ENCODE results near the gene SMIM30.

GRCh38 chr7:113128031-113128430, 9.7 kb upstream of the SMIM30 start:
- TF ChIP-seq, protein P1, sequence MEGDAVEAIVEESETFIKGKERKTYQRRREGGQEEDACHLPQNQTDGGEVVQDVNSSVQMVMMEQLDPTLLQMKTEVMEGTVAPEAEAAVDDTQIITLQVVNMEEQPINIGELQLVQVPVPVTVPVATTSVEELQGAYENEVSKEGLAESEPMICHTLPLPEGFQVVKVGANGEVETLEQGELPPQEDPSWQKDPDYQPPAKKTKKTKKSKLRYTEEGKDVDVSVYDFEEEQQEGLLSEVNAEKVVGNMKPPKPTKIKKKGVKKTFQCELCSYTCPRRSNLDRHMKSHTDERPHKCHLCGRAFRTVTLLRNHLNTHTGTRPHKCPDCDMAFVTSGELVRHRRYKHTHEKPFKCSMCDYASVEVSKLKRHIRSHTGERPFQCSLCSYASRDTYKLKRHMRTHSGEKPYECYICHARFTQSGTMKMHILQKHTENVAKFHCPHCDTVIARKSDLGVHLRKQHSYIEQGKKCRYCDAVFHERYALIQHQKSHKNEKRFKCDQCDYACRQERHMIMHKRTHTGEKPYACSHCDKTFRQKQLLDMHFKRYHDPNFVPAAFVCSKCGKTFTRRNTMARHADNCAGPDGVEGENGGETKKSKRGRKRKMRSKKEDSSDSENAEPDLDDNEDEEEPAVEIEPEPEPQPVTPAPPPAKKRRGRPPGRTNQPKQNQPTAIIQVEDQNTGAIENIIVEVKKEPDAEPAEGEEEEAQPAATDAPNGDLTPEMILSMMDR (IDR thresholded peaks at IDR 0.05 in 4 of 5, conservative IDR thresholded peaks at IDR 0.05 in 1 of 5): no peak
- no peak for TF ChIP-seq POLR2A (IDR thresholded peaks at IDR 0.05)
